Ascending aorta (tissue), 2 donors: ENCODE measurements around the gene TNRC6B. TPM values are rescaled to one million over a fixed set of nuclear protein-coding genes. Genes with fewer than 3 reads are reported as not detected.

Source experiments
- DNase-seq, 2 donors: peaks; one replicate each; pipeline ENCODE4 v3.0.0-alpha.2; 2019; ENCODE audit warnings: low spot score in 2 of 2
- H3K27ac ChIP-seq, 2 donors: fragments of 200-600 bp; sonication (generic); one replicate each; pipeline ENCODE4 v1.5.1; 2016 to 2017; ENCODE audit warnings: mild to moderate bottlenecking in 1 of 2
- H3K27me3 ChIP-seq: fragments of 200-600 bp; sonication (generic); one replicate; pipeline ENCODE4 v1.5.1; 2017
- H3K36me3 ChIP-seq, 2 donors: fragments of 200-600 bp; sonication (generic); one replicate each; pipeline ENCODE4 v1.5.1; 2016
- H3K4me1 ChIP-seq, 2 donors: fragments of 200-600 bp; sonication (generic); one replicate each; pipeline ENCODE4 v1.5.1; 2016 to 2017; ENCODE audit warnings: mild to moderate bottlenecking in 1 of 2
- H3K4me3 ChIP-seq, 2 donors: fragments of 200-600 bp; sonication (generic); one replicate each; pipeline ENCODE4 v1.5.1; 2016 to 2017; ENCODE audit warnings: mild to moderate bottlenecking in 1 of 2
- H3K9me3 ChIP-seq, 2 donors: fragments of 200-600 bp; sonication (generic); one replicate each; pipeline ENCODE4 v1.5.1; 2016
- CTCF ChIP-seq, 3 experiments: fragments of 200-600 bp in 2 of 3; fragments of 450-650 bp in 1 of 3; sonication (generic) in 2 of 3; IDR thresholded peaks; one replicate each; pipeline ENCODE4 v1.5.1; 2016 to 2019; ENCODE audit warnings: antibody characterized with exemption in 3 of 3, mild to moderate bottlenecking in 1 of 3, moderate library complexity in 1 of 3
- intact Hi-C: fragments of 100-400 bp; cut with DNase I; formaldehyde crosslinking; loops from one replicate; pipeline ENCODE4 v1.15.1; 2023
- total RNA-seq: library from RNA; depleted of rRNA; stranded (reverse); fragments of >200 nt; gene quantifications from one replicate; pipeline ENCODE4 v1.1.0, GENCODE V29; 2016

Gene TNRC6B
- total RNA-seq, 1 donor from 2014 or later = 22.4 TPM

GRCh38 chr22:40334899-40335298 lies 157.2 kb downstream of the TNRC6B start:
- Histone ChIP-seq H3K9me3 (no peaks in the 10 kb centered on the region), H3K4me3 (no peak overlapping the region), H3K4me1 (no peaks in the 10 kb centered on the region), H3K27ac (no peak overlapping the region), H3K36me3 (peaks cover 7 to 11% of the 10 kb centered on the region in 2 donors), H3K27me3 (no peaks in the 10 kb centered on the region)
- intact Hi-C loops = no loop called here
- no peak for TF ChIP-seq CTCF (IDR thresholded peaks at IDR 0.05)
- no peak for DNase-seq

GRCh38 chr22:40335358-40335757 lies 157.6 kb downstream of the TNRC6B start:
- H3K27ac ChIP-seq = no peak overlapping the region
- no peaks in the 10 kb centered on the region for H3K9me3 ChIP-seq
- H3K36me3 ChIP-seq = peaks cover 7 to 11% of the 10 kb centered on the region in 2 donors
- no peak for TF ChIP-seq CTCF (IDR thresholded peaks at IDR 0.05)
- no peaks in the 10 kb centered on the region for H3K4me1 ChIP-seq
- intact Hi-C loops = no loop called here
- DNase-seq = no peak
- H3K27me3 ChIP-seq = no peaks in the 10 kb centered on the region
- H3K4me3 ChIP-seq = no peak overlapping the region

- no peak for TF ChIP-seq CTCF (IDR thresholded peaks at IDR 0.05)
- intact Hi-C loops = no loop called here
- H3K4me3 ChIP-seq = no peak overlapping the region
These were observed 162.3 kb downstream of the TNRC6B start for GRCh38 chr22:40340044-40340443.

GRCh38 chr22:40341604-40342003 lies 163.9 kb downstream of the TNRC6B start:
- DNase-seq = no peak
- no peak overlapping the region for H3K4me3 ChIP-seq
- intact Hi-C loops = no loop called here
- H3K27ac ChIP-seq = no peak overlapping the region
- peaks cover 0 to 3% of the 10 kb centered on the region in 2 donors for H3K4me1 ChIP-seq
- no peak for TF ChIP-seq CTCF (IDR thresholded peaks at IDR 0.05)
- H3K36me3 ChIP-seq = no peaks in the 10 kb centered on the region
- no peaks in the 10 kb centered on the region for H3K9me3 ChIP-seq
- no peaks in the 10 kb centered on the region for H3K27me3 ChIP-seq

More at GRCh38 chr22:40340044-40340443, 162.3 kb downstream of the TNRC6B start:
- H3K36me3 ChIP-seq = no peaks in the 10 kb centered on the region
- H3K27ac ChIP-seq = no peak overlapping the region
- DNase-seq = no peak
- H3K27me3 ChIP-seq = no peaks in the 10 kb centered on the region
- H3K4me1 ChIP-seq = no peaks in the 10 kb centered on the region
- H3K9me3 ChIP-seq = no peaks in the 10 kb centered on the region

GRCh38 chr22:40342521-40342920 lies 164.8 kb downstream of the TNRC6B start:
- no peak for TF ChIP-seq CTCF (IDR thresholded peaks at IDR 0.05)
- Histone ChIP-seq H3K9me3 (no peaks in the 10 kb centered on the region), H3K27ac (no peak overlapping the region), H3K4me3 (no peak overlapping the region), H3K27me3 (no peaks in the 10 kb centered on the region), H3K36me3 (no peaks in the 10 kb centered on the region), H3K4me1 (peaks cover 6 to 10% of the 10 kb centered on the region in 2 donors)
- no peak for DNase-seq
- intact Hi-C loops = no loop called here

- no peak for DNase-seq
- Histone ChIP-seq H3K36me3 (peaks cover 2 to 9% of the 10 kb centered on the region in 2 donors), H3K9me3 (no peaks in the 10 kb centered on the region), H3K27ac (no peak overlapping the region), H3K4me1 (peaks cover 9 to 19% of the 10 kb centered on the region in 2 donors), H3K27me3 (no peaks in the 10 kb centered on the region), H3K4me3 (peak overlapping the region; percentile 66 to 93)
- no peak for TF ChIP-seq CTCF (IDR thresholded peaks at IDR 0.05)
- intact Hi-C loops = loop anchor here (5.0 kb wide), 3 partner anchors 68 to 813 kb away; partner anchors contain the start of genes RPS19BP1 and TNRC6B
These were observed 167.5 kb downstream of the TNRC6B start for GRCh38 chr22:40345271-40345670.
